ENCODE measurements around the gene OR2AG1.

Gene OR2AG1, protein sequence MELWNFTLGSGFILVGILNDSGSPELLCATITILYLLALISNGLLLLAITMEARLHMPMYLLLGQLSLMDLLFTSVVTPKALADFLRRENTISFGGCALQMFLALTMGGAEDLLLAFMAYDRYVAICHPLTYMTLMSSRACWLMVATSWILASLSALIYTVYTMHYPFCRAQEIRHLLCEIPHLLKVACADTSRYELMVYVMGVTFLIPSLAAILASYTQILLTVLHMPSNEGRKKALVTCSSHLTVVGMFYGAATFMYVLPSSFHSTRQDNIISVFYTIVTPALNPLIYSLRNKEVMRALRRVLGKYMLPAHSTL

DNA sequence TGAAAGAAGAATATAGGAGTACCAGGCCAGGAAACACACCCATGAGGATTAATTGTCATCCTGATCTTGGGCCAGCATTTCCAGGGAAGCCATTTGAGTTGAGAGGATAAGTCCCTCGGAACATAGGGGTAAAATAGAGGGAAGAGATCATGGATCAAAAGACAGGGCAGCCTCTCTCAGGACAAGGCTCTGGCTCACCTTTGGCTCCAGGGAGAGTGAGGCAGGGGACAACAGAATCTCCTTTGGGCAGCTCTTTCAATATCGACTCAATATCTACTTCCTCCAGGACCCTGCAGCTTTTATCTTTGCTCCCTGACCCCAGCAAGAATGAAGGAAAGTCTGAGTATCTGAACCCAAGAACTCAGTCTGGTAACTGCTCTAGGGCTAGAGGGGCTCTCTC, at the start of gene OR2AG1:
OR2AG1 (plus strand) TSS at position 301 of the 400 bp plus-strand sequence. CDS start 2,018 bp downstream, outside the sequence.
- DNase-seq: no peak

DNA sequence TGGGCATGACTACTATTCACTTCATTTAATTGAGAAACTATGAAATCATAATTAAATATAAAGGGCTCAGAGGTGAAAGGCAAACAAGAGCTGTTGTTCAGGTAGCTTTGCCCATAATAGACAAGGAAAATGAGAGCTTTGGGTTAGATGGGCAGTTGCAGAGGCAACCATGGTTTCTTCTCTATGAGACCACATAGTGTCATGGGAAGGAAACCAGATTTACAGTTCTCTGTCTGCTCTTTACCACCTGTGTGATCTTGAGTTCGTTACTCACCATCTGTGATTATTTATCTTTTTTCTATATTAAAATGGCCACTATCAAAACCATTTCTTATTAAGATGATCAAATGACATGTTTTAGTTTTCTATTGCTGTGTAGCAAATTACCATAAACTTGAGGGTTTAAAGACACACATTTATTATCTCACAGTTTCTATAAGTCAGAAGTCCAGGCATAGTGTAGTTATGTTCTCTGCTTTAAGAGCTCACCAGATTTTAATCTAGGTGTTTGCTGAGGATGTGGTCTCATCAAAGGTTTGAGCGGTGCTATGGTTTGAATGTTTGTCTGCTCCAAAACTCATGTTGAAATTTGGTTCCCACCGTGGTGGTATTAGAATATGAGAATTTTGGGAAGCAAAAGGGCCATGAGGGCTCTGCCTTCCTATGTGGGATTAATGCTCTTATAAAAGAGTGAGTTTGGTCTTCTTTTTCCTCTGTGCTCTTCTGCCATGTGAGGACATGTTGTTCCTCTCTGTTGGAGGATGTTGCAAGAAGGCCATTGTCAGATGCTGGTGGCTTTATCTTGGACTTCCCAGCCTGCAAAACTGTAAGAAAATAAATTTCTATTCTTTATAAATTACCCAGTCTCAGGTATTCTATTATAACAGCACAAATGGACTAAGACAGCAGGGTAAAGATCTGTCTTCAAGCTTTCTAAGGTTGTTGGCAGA, 49.2 kb upstream of the OR2AG1 start:
- no peak for DNase-seq

DNA sequence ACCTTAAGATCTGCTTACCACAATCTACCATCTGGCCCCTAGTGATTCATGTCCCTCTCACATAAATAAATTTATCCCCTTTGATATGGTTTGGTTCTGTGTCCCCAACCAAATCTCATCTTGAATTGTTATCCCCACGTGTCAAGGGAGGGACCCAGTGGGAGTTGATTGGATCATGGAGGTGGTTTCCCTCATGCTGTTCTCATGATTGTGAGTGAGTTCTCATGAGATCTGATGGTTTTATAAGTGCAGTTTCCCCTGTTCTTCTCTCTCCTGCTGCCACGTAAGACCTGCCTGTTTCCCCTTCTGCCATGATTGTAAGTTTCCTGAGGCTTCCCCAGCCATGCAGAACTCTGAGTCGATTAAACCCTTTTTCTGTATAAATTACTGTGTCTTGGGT, 48.2 kb upstream of the OR2AG1 start:
- no peak for DNase-seq

DNA sequence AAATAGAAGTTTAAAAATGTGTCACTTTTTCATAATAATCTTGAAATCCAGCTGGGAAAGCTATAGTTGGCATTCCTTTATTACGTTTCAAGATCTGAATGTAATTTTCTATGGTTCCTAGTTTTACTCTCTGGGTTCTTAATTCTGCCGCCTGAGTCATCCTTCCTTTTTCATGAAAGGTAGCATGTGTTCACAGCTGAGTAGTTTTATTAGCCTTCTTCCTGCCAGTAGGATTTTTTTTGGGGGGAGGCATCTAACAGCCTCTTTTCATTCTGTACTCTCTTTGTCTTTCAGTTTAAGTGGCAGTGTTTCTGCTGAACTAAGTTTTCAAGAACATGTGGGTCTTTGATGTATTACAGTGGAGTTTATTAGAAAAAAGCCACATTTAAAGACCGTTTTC, 47.5 kb upstream of the OR2AG1 start:
- no peak for DNase-seq

DNA sequence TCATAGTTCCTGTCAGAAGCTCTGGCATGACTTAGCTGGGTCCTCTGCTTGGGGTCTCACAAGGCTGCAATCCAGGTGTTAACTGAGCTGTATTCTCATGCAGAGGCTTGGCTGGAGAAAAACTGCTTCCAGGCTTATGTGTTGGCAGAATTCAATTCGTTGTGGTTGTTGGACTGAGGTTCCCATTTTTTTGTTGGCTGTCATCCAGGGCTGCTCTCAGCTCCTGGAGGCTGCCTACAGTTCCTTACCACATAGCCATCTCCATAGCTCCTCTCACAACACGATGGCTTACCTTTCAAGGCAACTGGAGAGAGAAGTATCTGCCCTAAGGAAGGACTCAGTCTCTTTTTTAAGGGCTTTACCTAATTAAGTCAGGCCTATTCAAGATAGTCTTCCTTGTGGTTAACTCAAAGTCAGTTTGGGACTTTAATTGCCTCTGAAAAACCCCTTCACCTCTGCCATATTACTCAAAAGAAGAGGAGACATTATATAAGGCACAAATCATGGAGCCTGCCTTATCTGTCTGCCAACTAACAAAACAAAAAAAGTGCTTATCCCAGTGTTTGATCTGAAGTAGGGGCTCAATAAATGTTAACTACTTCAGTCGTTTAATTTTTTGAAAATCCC, 46.2 kb upstream of the OR2AG1 start:
- DNase-seq: no peak

DNA sequence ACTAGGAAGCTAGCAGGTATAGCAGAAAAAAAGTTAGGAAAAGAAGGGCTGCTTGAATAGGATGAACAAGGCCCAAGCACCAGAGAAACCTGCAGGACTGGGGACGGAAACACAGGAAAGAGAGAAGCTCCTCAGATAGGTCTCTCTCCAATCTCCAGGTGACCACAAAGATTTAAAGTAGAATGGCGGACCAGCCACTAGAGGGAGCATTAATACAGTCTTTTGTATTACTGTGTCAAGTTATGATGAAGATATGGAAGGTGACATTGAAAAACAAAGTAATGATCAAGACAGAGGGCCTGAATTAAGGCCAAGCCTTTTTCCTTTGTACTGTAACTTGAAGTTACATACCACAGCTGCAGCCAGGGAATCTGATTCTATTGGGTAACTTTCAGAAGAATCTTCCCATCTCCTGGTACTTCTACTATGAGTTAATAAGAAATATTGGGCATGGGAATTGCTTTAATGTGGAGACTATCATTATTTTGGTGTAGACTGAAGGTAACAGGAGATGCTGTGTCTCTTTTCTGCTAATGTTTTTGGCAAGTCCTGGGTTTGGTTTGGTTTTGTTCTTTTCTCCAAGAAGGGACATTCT, 44.9 kb upstream of the OR2AG1 start:
- peak; percentile 66 for DNase-seq

DNA sequence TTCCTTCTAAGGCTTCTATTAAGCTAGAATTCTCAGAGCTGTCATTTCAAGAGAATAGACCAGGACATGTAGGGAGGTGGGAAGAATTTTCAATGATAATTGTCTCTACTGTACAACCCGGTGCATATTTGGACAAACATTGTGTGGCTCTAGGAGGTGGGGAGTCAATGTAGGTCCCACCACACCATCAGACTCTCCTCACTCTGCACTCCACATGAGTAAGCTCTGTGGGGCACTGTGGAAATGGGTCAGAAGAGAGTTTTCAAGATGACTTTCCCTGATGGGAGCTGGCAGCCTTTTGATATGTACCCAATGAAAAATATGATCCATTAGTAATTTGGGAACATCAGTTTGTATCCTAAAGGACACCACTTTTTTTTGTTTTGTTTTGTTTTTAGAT, 44.2 kb upstream of the OR2AG1 start:
- DNase-seq: no peak

DNA sequence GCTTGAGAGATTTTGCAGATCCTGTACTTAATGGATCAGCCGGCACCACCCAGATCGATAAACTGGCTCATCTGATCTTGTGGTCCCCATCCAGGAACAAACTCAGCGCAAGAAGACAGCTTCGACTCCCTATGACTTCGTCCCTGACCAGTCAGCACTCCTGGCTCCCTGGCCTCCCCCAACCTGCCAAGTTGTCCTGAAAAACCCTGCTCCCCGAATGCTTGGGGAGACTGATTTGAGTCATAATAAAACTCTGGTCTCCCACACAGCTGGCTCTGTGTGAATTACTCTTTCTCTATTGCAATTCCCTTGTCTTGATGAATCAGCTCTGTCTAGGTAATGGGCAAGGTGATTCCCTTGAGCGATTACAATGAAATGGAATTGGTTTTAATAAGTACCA, 40.6 kb upstream of the OR2AG1 start:
- peak; percentile 62 for DNase-seq

DNA sequence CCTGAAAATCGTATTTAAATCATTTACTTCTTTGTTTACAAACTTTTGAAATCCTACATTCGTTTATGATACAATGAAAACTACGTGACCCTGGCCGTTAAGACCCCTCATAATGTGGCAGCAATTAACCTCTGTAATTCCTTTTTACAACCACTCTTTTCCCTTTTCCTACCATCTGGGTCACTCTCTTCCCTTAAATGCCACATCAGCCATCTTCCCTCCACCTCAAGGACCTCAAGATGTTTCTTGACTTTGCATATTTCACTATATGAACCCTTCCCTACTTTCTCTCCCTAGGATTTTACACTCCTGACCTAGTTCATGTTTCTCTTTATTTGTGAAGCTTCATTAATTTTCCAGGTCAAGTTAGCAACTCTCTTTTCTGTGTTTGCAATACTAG, 37.8 kb upstream of the OR2AG1 start:
- DNase-seq: no peak

DNA sequence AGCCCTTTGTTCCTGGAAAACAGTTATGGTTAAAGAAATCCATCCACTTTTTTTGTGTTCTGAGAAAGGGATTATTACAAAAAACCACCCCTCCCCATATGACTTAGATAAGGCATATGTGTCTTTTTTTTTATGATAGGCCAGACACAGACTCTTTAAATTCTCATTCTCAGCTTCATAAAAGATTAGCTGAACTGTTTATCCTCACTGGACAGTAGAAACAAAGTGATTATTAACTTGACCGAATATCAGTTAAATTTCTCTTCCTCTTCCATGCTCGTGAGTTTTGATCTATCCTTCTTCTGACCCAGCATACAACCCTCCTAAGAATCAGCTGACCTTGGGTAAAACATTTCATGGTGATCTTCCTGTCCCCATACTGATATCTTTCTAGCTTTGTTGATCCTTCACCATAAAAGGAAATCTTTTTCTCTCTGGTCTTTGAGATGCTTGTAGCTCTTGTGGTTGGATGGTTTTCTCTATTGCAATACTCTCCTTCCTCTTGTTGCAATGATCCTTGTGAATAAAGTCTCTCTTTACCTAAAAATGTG, 37.3 kb upstream of the OR2AG1 start:
- DNase-seq: no peak

DNA sequence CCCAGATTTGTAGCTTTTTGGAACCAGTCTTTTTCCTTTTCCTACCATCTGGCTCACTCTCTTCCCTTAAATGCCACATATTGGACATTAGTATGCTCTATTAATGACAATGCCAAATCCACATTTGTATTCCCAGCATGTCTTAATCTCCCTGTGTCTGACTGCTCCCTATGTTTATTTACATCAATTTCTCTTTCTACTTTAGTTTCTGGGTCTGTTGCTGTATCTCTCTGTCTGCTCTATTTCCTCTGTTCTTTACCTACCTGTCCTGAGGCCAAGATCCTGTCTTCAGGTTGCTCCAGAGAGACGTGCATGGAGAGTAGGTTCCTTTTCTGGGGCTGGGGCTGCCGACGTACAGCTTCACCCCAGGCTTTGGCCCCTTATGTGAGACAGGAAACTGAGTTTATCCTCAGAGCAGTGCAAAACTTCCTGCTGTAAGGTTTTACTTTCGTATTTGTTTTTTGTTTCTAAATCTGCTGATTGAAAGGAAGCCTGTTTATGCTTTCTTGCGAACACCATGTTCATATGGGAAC, 36.7 kb upstream of the OR2AG1 start:
- DNase-seq: peak; percentile 61

DNA sequence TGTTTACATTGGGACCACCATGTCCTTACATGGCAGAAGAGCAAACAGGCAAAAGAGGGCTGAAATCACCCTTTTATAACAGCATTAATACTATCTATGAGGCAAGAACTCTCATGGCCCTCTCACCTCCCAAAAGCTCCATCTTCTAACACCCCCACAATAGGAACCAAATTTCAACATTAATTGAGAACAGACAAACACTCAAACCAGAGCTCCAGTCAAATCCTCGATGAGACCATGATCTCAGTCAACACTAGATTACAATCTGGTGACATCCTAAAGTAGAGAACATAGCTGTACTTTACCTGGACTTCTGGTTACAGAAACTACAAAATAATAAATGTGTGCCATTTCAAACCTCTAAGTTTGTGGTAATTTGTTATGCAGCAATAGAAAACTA, 36.2 kb upstream of the OR2AG1 start:
- DNase-seq: no peak

DNA sequence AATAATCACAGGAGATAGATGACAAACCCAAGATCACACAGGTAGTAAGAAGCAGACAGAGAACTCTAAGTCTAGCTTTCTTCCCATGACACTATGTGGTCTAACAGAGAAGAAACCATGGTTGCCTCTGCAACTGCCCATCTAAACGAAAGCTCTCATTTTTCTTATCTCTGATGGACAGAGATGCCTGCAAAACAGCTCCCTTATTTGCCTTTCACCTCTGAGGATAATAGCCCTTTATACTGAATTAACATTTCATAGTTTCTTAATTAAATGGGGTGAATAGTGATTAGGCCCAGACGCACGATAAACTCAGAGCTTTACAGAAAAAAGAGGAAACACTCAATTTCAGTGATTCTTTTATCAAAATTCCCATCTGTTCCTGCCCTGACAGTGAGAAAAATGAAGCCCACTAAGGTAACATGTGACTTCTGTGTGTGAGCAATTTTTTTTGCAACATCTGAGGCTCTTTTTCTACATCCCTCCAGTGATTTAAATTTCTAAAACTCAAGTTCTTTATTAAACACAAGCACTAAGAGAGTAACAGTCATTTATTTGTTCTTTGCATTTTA, 35.6 kb upstream of the OR2AG1 start:
- no peak for DNase-seq

DNA sequence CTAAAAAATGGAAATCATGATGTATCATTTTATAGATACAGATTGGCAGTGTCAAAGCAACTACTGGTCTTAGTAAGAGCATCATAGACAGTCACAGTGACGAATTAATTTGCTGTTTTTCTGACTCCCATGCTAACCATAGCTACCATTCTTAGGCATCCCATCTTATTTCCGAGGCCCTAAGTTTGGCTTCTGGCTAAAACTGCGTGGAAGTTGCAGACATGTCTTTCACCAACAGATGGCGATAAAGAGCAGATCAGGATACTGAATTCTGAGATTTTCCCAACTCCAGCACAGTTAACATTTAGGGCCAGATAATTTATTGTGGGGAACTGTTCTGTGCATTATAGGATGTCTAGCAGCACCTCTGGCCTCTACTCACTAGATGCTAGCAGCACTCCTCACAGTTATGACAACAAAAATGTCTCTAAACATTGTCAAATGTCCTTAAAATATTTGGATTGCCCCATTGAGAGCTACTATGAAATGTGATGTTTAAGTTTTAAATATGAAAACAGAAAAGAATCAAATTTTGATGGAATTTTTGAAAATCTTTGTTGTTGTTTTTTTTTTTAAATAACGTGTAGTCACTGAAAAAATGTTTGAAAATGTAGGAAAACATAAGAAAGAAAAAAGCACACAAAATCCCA, 27.4 kb upstream of the OR2AG1 start:
- no peak for DNase-seq

DNA sequence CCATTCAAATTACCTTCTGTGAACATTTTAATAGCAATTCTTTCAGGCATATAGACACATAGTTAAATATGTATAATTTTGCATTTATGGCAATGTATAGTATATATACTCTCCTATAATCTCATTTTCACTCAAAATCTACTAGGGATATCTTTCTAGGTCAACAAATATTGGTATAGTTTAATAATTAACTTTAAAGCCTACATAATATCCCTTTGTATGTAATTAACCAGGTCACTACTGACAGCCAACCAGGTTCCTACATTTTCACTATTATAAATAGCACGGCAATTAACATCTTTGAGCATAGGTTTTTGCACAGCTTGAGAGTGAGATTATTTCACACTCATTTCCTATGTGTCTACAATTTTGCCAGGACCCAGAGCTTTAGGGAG, 26.9 kb upstream of the OR2AG1 start:
- DNase-seq: no peak

DNA sequence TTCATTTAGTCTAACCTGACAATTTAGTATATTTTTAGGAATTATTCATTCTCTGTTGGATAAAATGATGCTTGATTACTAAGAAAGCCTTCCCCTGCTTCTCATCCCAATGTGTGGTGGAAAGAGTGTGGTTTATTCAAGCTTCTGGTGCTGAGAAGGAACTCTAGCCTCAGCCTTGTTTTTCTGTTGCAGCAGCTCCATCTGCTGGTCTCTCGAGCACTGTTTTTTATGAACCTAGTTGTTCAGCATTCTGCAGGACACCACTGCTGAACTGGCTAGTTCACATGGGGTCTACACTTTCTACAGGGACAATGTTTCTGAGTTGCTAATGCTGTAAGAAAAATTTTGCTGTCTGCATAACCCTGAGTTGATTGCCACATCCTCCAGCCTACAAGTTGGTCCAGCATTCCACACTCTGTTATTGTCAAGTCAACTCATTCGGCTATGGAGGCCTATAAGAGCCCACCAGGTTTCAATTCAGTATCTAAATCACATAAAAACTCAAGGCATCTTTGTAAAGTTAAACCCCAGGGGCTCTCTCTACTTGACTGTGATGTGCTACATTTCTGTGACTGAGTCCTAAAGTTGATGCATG, 25.4 kb upstream of the OR2AG1 start:
- no peak for DNase-seq

DNA sequence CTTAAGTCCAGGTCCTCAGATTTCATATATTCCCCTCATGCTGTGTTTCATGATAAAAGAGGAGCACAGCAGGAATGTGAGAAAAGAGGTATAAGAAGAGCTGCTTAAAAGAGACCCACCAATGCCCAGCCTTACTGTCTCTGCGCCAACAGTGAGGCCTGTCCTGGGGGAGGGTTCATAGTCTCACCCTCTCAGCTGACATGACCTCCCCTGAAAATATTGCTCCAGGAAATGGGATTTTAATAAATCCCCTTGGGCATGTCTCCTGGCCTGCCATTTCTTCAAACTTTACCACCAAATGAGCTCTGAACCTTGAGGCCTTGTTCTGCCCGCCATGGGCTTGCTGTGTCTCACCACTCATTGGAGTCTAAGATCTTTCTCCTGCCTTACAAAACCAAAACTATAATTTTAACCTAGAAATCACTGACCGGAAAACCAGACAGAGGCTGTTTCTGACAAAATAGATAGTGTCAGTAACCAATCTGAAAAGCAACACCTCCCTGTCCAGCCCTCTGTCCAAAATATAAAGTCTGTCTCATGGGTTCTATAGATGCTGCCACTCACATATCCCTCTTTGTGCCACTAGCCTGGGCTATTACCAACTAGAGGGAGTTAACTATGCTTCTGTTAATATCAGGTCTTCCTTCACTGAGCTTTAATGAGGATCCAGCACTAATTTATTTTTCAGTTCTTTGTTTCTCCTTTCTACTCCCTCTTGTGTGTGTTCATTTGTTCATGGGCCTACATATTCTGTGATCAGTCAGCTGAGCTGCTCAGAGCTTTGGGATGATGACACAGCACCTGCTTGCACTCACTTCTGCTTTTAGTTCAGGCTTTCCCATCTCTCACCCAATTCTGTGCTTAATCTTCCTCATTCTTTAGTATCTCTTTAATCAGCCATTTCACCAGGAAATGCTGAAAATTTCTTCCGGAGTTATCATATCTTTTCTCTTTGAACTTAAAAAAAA, 10.6 kb upstream of the OR2AG1 start, which contains the start of gene OR2AG2:
OR2AG2 (minus strand) TSS at position 51 of the 968 bp plus-strand sequence. CDS start 3,019 bp downstream, outside the sequence.
- DNase-seq: no peak

DNA sequence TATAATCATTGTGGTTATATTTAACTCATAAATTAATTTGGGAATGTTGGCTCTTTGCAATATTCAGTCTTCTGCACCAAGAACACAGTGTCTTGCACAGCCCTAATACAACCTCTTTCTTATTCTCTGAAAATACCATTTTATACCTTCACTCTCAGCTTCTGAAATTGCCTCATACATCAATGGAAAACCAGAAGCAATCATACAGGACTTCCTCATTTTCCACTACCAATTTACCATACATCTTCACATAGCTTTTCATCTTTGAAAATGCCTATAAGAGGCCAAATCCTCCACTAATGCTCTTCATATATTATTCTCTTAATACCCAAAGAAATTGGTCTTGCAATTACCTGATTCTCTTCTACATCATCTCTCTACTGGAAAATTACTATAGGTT, 4.3 kb upstream of the OR2AG1 start:
- no peak for DNase-seq

DNA sequence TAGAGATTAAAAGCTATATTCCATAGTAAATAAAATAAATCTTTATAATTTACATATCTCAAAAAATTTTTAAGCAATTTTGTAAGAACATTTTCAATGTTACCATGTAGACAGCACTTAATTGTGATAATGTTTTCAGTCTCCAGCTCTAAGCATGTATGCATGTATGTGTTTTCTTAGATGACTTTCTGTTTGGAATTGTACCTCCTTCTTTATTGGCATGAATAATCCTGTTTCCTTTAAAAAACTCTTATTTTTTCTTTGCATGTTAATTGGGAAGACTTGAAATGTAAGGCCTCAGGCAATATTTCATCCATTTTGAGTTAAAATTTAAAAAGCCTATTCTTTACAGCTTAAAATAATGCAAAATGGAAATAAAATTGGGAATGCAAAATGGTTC, 2.0 kb upstream of the OR2AG1 start:
- no peak for DNase-seq

DNA sequence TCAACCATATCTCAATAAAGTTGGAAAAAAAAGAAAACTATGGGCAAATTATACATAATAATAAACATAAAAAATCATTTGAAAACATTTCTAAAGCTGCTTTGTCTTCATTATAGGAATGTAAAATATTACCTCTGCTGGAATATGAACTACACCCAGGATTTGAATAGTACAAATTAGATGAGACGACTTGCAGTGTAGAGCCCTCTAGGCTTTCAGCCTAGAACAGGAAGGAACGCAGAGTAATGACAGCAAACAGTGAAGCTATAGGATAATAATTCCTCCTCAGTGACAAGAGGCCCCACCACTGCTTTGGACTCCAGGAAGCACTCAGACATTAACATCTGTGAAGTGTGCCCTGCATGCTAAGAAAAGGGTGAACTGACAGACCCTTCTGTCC, 7.7 kb downstream of the OR2AG1 start:
- no peak for DNase-seq

Measured in activated CD8-positive, alpha-beta memory T cell treated with anti-CD3 and anti-CD28 coated beads, Interleukin-2, amount 50 U/mL, for 48 hours (primary cell).